Type B pancreatic cell (in vitro differentiated cells): Measurements from ENCODE around the gene SPIN2B. TPM values are rescaled to one million over a fixed set of nuclear protein-coding genes. Genes with fewer than 3 reads are reported as not detected.

Source experiments
- DNase-seq: peaks from one replicate; pipeline ENCODE4 v3.0.0; 2021; ENCODE audit warnings: mixed read lengths; ENCODE audit not compliant: unreplicated experiment; ENCODE audit errors: extremely low spot score
- H3K27ac Mint-ChIP-seq: 2 replicates; pipeline ENCODE4 v1.8.0; 2021; ENCODE audit warnings: mild to moderate bottlenecking, mixed read lengths
- H3K27me3 Mint-ChIP-seq: 2 replicates; pipeline ENCODE4 v1.8.0; 2021; ENCODE audit warnings: mixed read lengths
- H3K36me3 Mint-ChIP-seq: 2 replicates; pipeline ENCODE4 v1.8.0; 2021; ENCODE audit warnings: mixed read lengths
- H3K4me1 Mint-ChIP-seq: one replicate; pipeline ENCODE4 v1.8.0; 2021; ENCODE audit warnings: mixed read lengths; ENCODE audit not compliant: unreplicated experiment
- H3K4me3 Mint-ChIP-seq: 2 replicates; pipeline ENCODE4 v1.8.0; 2021; ENCODE audit warnings: mild to moderate bottlenecking, mixed read lengths
- H3K9me3 Mint-ChIP-seq: 2 replicates; pipeline ENCODE4 v1.8.0; 2021; ENCODE audit warnings: mixed read lengths
- CTCF ChIP-seq: fragments of 200-600 bp; sonication (generic); conservative IDR thresholded peaks from 2 replicates; pipeline ENCODE4 v1.5.0; 2021; ENCODE audit warnings: antibody characterized with exemption, mild to moderate bottlenecking
- total RNA-seq: library from RNA; stranded (reverse); gene quantifications from 2 replicates; pipeline ENCODE4 v1.2.1, GENCODE V29; 2021; ENCODE audit warnings: low replicate concordance

Gene SPIN2B
- total RNA-seq, 1 donor from 2014 or later, result 16.4 TPM

GRCh38 chrX:57074458-57074857, 46.9 kb downstream of the SPIN2B start:
- no peak overlapping the region for H3K27ac Mint-ChIP-seq
- no peak for DNase-seq
- H3K4me3 Mint-ChIP-seq, result no peak overlapping the region
- no peaks in the 10 kb centered on the region for H3K27me3 Mint-ChIP-seq
- H3K4me1 Mint-ChIP-seq, result no peaks in the 10 kb centered on the region
- TF ChIP-seq CTCF, result no peak
- H3K9me3 Mint-ChIP-seq, result no peaks in the 10 kb centered on the region
- peaks cover 3% of the 10 kb centered on the region for H3K36me3 Mint-ChIP-seq

- no peak overlapping the region for H3K27ac Mint-ChIP-seq
- DNase-seq, result no peak
- no peak for TF ChIP-seq CTCF
Measured at GRCh38 chrX:57070185-57070984, 51.0 kb downstream of the SPIN2B start.

More at GRCh38 chrX:57070185-57070984, 51.0 kb downstream of the SPIN2B start:
- H3K36me3 Mint-ChIP-seq, result no peaks in the 10 kb centered on the region
- H3K27me3 Mint-ChIP-seq, result no peaks in the 10 kb centered on the region
- H3K9me3 Mint-ChIP-seq, result peaks cover 5% of the 10 kb centered on the region
- no peak overlapping the region for H3K4me3 Mint-ChIP-seq
- H3K4me1 Mint-ChIP-seq, result no peaks in the 10 kb centered on the region

Other genes with a start within 250 kb of the SPIN2B start
- gene SPIN3, start 126.0 kb downstream of the SPIN2B start, total RNA-seq, result 15.8 and 16.0 TPM in 2 replicates
- gene SPIN2A, start 15.8 kb upstream of the SPIN2B start, total RNA-seq, result 1.1 and 2.6 TPM in 2 replicates
- gene FAAH2, start 165.2 kb upstream of the SPIN2B start, total RNA-seq, result 5.8 and 9.3 TPM in 2 replicates